Measurements from ENCODE around the gene TWIST2. TPM values are rescaled to one million over a fixed set of nuclear protein-coding genes. Genes with fewer than 3 reads are reported as not detected.

The TWIST2 gene
- total RNA-seq, 1 experiment from 2014 or later, result not detected

DNA sequence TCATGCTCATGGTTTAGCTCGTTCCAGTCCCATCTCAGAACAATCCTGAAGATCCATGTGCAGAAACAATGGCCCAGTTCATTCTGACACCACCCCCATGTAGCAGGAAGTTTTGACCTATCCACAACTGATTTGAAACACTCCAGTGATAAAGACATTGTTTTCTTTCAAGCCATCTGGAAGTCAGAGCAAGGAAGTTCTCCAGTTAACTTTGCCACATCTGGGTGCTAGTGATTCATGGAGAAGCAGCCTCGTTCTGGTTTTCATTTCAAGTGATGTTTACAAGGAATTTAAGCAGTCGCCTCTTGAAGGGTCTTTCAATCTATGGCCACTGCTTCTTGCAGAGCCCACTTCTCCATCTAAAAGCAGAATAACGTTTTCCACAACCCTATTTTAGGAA lies 36.6 kb upstream of the TWIST2 start:
- Histone ChIP-seq H3K9me3 (ENCODE audit: low read depth, low read length, poor library complexity, severe bottlenecking) (peaks cover 10% of the 10 kb centered on the region), H3K27me3 (replicated peaks; ENCODE audit: insufficient read depth, low read depth, low read length, poor library complexity) (peaks cover 7% of the 10 kb centered on the region), H3K4me3 (ENCODE audit: low read depth, low read length, poor library complexity, severe bottlenecking) (no peak overlapping the region), H3K36me3 (ENCODE audit: insufficient read depth, low read length, poor library complexity, severe bottlenecking) (no peaks in the 10 kb centered on the region), H3K4me1 (ENCODE audit: insufficient read depth, low read length, poor library complexity, severe bottlenecking) (no peaks in the 10 kb centered on the region), H3K27ac (ENCODE audit: low read depth, low read length, poor library complexity, severe bottlenecking) (no peak overlapping the region)
- ChIA-PET POLR2A (ENCODE audit: low non-redundant PET) (no interaction called here), CTCF (no interaction called here)
- intact Hi-C loops (cut with micrococcal nuclease; ENCODE audit: unreplicated experiment), result no loop called here
- no TSS peak for BruUV-seq (replicated peaks)
- no peak for TF ChIP-seq EZH2 (IDR thresholded peaks at IDR 0.05; ENCODE audit: borderline replicate concordance, low read depth, low read length, poor library complexity, severe bottlenecking)
- TF ChIP-seq CTCF (conservative IDR thresholded peaks at IDR 0.05; ENCODE audit: low read depth, low read length), result no peak
- no peak for DNase-seq (ENCODE audit: low spot score)

DNA sequence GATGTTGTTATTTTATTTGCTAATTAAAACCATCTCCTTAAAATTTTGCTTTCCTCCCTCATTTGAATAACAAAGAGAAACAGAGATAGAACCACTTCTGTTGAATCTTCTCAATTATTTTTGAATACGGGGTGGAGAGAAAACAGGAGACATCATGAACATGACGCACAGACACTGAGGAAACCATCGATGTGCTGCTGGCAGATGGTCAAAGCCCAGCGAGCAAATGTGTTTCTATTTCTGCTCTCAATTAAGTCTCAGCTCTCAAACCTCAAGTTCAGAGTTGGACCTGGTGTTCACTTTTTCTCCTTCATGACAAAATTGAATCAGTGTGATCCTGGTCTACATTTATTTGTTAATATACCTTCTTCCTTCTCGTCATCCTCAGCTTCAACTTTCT lies 36.1 kb upstream of the TWIST2 start:
- Histone ChIP-seq H3K4me1 (ENCODE audit: insufficient read depth, low read length, poor library complexity, severe bottlenecking) (no peaks in the 10 kb centered on the region), H3K4me3 (ENCODE audit: low read depth, low read length, poor library complexity, severe bottlenecking) (no peak overlapping the region), H3K9me3 (ENCODE audit: low read depth, low read length, poor library complexity, severe bottlenecking) (peaks cover 10% of the 10 kb centered on the region), H3K27me3 (replicated peaks; ENCODE audit: insufficient read depth, low read depth, low read length, poor library complexity) (peaks cover 7% of the 10 kb centered on the region), H3K36me3 (ENCODE audit: insufficient read depth, low read length, poor library complexity, severe bottlenecking) (no peaks in the 10 kb centered on the region), H3K27ac (ENCODE audit: low read depth, low read length, poor library complexity, severe bottlenecking) (no peak overlapping the region)
- ChIA-PET CTCF (no interaction called here), POLR2A (ENCODE audit: low non-redundant PET) (no interaction called here)
- no peak for DNase-seq (ENCODE audit: low spot score)
- intact Hi-C loops (cut with micrococcal nuclease; ENCODE audit: unreplicated experiment), result no loop called here
- TF ChIP-seq CTCF (conservative IDR thresholded peaks at IDR 0.05; ENCODE audit: low read depth, low read length), result no peak
- no peak for TF ChIP-seq EZH2 (IDR thresholded peaks at IDR 0.05; ENCODE audit: borderline replicate concordance, low read depth, low read length, poor library complexity, severe bottlenecking)
- BruUV-seq (replicated peaks), result no TSS peak

GRCh38 chr2:238813109-238813508 lies 34.8 kb upstream of the TWIST2 start:
- DNase-seq (ENCODE audit: low spot score), result no peak
- Histone ChIP-seq H3K4me1 (ENCODE audit: insufficient read depth, low read length, poor library complexity, severe bottlenecking) (no peaks in the 10 kb centered on the region), H3K9me3 (ENCODE audit: low read depth, low read length, poor library complexity, severe bottlenecking) (peaks cover 10% of the 10 kb centered on the region), H3K36me3 (ENCODE audit: insufficient read depth, low read length, poor library complexity, severe bottlenecking) (no peaks in the 10 kb centered on the region), H3K27ac (ENCODE audit: low read depth, low read length, poor library complexity, severe bottlenecking) (no peak overlapping the region), H3K27me3 (replicated peaks; ENCODE audit: insufficient read depth, low read depth, low read length, poor library complexity) (peaks cover 7% of the 10 kb centered on the region), H3K4me3 (ENCODE audit: low read depth, low read length, poor library complexity, severe bottlenecking) (no peak overlapping the region)
- intact Hi-C loops (cut with micrococcal nuclease; ENCODE audit: unreplicated experiment), result no loop called here
- TF ChIP-seq EZH2 (IDR thresholded peaks at IDR 0.05; ENCODE audit: borderline replicate concordance, low read depth, low read length, poor library complexity, severe bottlenecking), result no peak
- no TSS peak for BruUV-seq (replicated peaks)
- POLR2A ChIA-PET (ENCODE audit: low non-redundant PET), result no interaction called here
- CTCF ChIA-PET, result no interaction called here

DNA sequence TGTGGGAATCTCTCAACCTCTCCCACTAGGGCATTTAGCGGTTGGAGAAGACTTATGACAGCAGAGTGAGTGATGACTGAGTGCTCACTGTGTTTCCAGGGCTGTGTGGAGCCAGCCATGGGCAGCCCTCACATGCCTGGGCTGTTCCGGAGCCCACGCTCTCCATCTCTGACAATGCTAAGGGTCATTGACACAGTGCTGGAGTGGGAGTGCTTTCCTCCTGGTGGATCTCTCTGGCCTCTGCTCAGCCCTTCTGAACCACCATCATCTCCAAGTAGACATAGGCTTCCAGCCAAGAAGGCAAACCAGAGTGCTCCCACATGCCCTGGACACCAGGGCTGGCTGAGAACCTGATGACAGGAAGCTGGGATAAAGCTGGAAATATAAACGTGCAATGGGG lies 33.1 kb upstream of the TWIST2 start:
- intact Hi-C loops (cut with micrococcal nuclease; ENCODE audit: unreplicated experiment), result no loop called here
- ChIA-PET POLR2A (ENCODE audit: low non-redundant PET) (no interaction called here), CTCF (no interaction called here)
- no peak for DNase-seq (ENCODE audit: low spot score)
- Histone ChIP-seq H3K4me1 (ENCODE audit: insufficient read depth, low read length, poor library complexity, severe bottlenecking) (no peaks in the 10 kb centered on the region), H3K4me3 (ENCODE audit: low read depth, low read length, poor library complexity, severe bottlenecking) (no peak overlapping the region), H3K9me3 (ENCODE audit: low read depth, low read length, poor library complexity, severe bottlenecking) (no peaks in the 10 kb centered on the region), H3K27me3 (replicated peaks; ENCODE audit: insufficient read depth, low read depth, low read length, poor library complexity) (peaks cover 7% of the 10 kb centered on the region), H3K27ac (ENCODE audit: low read depth, low read length, poor library complexity, severe bottlenecking) (no peak overlapping the region), H3K36me3 (ENCODE audit: insufficient read depth, low read length, poor library complexity, severe bottlenecking) (no peaks in the 10 kb centered on the region)
- BruUV-seq (replicated peaks), result no TSS peak
- no peak for TF ChIP-seq CTCF (conservative IDR thresholded peaks at IDR 0.05; ENCODE audit: low read depth, low read length)
- TF ChIP-seq EZH2 (IDR thresholded peaks at IDR 0.05; ENCODE audit: borderline replicate concordance, low read depth, low read length, poor library complexity, severe bottlenecking), result no peak
